ENCODE results near the gene B3GALT6.

B3GALT6 gene

GRCh38 chr1:1232796-1233566 lies 944 bp downstream of the B3GALT6 start:
- DNase-seq: no peak

- no peak for DNase-seq
These were observed 1.5 kb downstream of the B3GALT6 start for GRCh38 chr1:1233567-1233892.

GRCh38 chr1:1234180-1234808 lies 2.3 kb downstream of the B3GALT6 start:
- DNase-seq: no peak

- no peak for DNase-seq
These were observed 3.1 kb downstream of the B3GALT6 start for GRCh38 chr1:1235016-1235744.

GRCh38 chr1:1236176-1236763 lies 4.2 kb downstream of the B3GALT6 start:
- no peak for DNase-seq

GRCh38 chr1:1236945-1237873 lies 5.2 kb downstream of the B3GALT6 start:
- DNase-seq: no peak

GRCh38 chr1:1237874-1238701 lies 6.1 kb downstream of the B3GALT6 start:
- no peak for DNase-seq

- DNase-seq: no peak
These were observed 6.7 kb downstream of the B3GALT6 start for GRCh38 chr1:1238702-1239178.

GRCh38 chr1:1239227-1239613 lies 7.2 kb downstream of the B3GALT6 start:
- DNase-seq: no peak

- DNase-seq: no peak
These were observed 7.7 kb downstream of the B3GALT6 start for GRCh38 chr1:1239614-1240347.

- no peak for DNase-seq
These were observed 8.3 kb downstream of the B3GALT6 start for GRCh38 chr1:1240348-1240732.

GRCh38 chr1:1240822-1241587 lies 9.0 kb downstream of the B3GALT6 start:
- DNase-seq: no peak

GRCh38 chr1:1241588-1242219 lies 9.7 kb downstream of the B3GALT6 start:
- no peak for DNase-seq

- DNase-seq: no peak
These were observed 10.6 kb downstream of the B3GALT6 start for GRCh38 chr1:1242461-1243265.

GRCh38 chr1:1243266-1243660 lies 11.2 kb downstream of the B3GALT6 start:
- DNase-seq: no peak

- DNase-seq: no peak
These were observed 11.8 kb downstream of the B3GALT6 start for GRCh38 chr1:1243807-1244191.

GRCh38 chr1:1244192-1244811 lies 12.3 kb downstream of the B3GALT6 start:
- DNase-seq: no peak

GRCh38 chr1:1245178-1245816 lies 13.3 kb downstream of the B3GALT6 start:
- DNase-seq: no peak
